GM12875 (cell line): Measurements from ENCODE around the gene RNF223.
"Not testable (repeated sequence)": the region's sequence is repeated elsewhere in the genome, so short reads cannot be mapped to it uniquely, and the experiment has no call there.

Source experiments
- H3K4me3 ChIP-seq: one replicate; pipeline ENCODE4 v1.5.1; 2011; ENCODE audit warnings: low read depth, low read length, control low read depth
- CTCF ChIP-seq: IDR thresholded peaks from 2 replicates; pipeline ENCODE4 v1.5.1; 2011; ENCODE audit warnings: low read depth, mild to moderate bottlenecking, control low read depth, inconsistent platforms, low read length, moderate library complexity, borderline replicate concordance; ENCODE audit not compliant: insufficient read depth

The RNF223 gene

GRCh38 chr1:1106510-1107221 lies 32.6 kb upstream of the RNF223 start:
- no peak overlapping the region for H3K4me3 ChIP-seq
- TF ChIP-seq CTCF: no peak

- H3K4me3 ChIP-seq: not testable (repeated sequence)
Measured at GRCh38 chr1:1104152-1104551, 30.0 kb upstream of the RNF223 start.

- TF ChIP-seq CTCF: no peak
Measured at GRCh38 chr1:1101503-1101902, 27.4 kb upstream of the RNF223 start.

GRCh38 chr1:1100296-1100695 lies 26.2 kb upstream of the RNF223 start:
- no peak overlapping the region for H3K4me3 ChIP-seq
- TF ChIP-seq CTCF: no peak

More at GRCh38 chr1:1101503-1101902, 27.4 kb upstream of the RNF223 start:
- H3K4me3 ChIP-seq: no peak overlapping the region

GRCh38 chr1:1099506-1100183 lies 25.5 kb upstream of the RNF223 start:
- no peak overlapping the region for H3K4me3 ChIP-seq
- TF ChIP-seq CTCF: no peak

- H3K4me3 ChIP-seq: no peak overlapping the region
- no peak for TF ChIP-seq CTCF
Measured at GRCh38 chr1:1098681-1099421, 24.7 kb upstream of the RNF223 start.

GRCh38 chr1:1096136-1096535 lies 22.0 kb upstream of the RNF223 start:
- not testable (repeated sequence) for H3K4me3 ChIP-seq

- no peak for TF ChIP-seq CTCF
- no peak overlapping the region for H3K4me3 ChIP-seq
Measured at GRCh38 chr1:1094981-1095380, 20.9 kb upstream of the RNF223 start.
